ENCODE data around the gene ANKEF1.

The ANKEF1 gene

DNA sequence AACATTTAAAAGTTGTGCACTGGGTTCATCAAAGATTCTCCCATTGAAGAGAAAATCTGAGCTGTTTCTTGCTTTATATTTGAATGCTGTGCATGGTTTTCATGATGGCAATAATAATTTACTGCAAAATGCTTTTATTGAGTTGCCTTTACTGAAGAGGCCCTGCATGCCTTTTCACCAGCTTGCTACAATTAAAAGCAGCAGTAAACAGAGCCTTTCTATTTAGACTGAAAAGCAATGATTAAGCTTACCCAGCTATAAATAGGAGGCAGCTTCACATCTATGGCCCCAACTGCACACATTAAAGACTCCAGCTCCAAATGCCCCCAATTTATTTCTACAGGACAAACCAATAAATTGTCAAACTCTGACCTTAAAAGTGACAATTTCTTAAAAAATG, 70.3 kb downstream of the ANKEF1 start:
- DNase-seq (ENCODE audit: extremely low read depth, insufficient read length): no peak

More for the DNA sequence above, 70.3 kb downstream of the ANKEF1 start:
- Histone ChIP-seq H3K36me3 (ENCODE audit: control insufficient read depth, insufficient read depth, low read length) (no peaks in the 10 kb centered on the region), H3K4me3 (replicated peaks; ENCODE audit: low read depth, low read length) (no peak overlapping the region), H3K27me3 (replicated peaks; ENCODE audit: control insufficient read depth, insufficient read depth, low read length) (no peaks in the 10 kb centered on the region)
- no peak for TF ChIP-seq CTCF (IDR thresholded peaks at IDR 0.05; ENCODE audit: insufficient read depth, low read length, poor library complexity, severe bottlenecking)

Measured in GM06990 (cell line).